GM12878 (cell line): ENCODE results near the gene POFUT2. TPM values are rescaled to one million over a fixed set of nuclear protein-coding genes. Genes with fewer than 3 reads are reported as not detected.

ENCODE experiments used
- ATAC-seq: fragments of 200-7000 bp; cut with Tn5 transposase; 3 replicates; pipeline ENCODE4 v1.9.1; 2020; ENCODE audit warnings: mild to moderate bottlenecking, moderate library complexity
- BruUV-seq: library from RNA; stranded (reverse); fragments of 400-500 nt; replicated peaks from 2 replicates; lab custom pipeline; 2021; lab: Mats Ljungman, UMichigan
- CTCF ChIA-PET: fragments of 300-600 bp; sonication (Branson Sonifier 250); formaldehyde crosslinking; extraction: SDS; loops from one replicate; lab custom pipeline; 2021; ENCODE audit warnings: inconsistent platforms; lab: Yijun Ruan, JAX
- POLR2A ChIA-PET: fragments of 350-600 bp; formaldehyde crosslinking; extraction: SDS; loops from one replicate; lab custom pipeline; 2021; ENCODE audit warnings: inconsistent platforms; lab: Charles Lee
- RAD21 ChIA-PET: fragments of 300-600 bp; sonication (Branson Sonifier 250); formaldehyde crosslinking; loops from one replicate; lab custom pipeline; 2023; ENCODE audit warnings: antibody characterized with exemption; ENCODE audit not compliant: unreplicated experiment; lab: Charles Lee
- SMC1A ChIA-PET: fragments of 300-600 bp; sonication (Branson Sonifier 250); formaldehyde crosslinking; loops from one replicate; lab custom pipeline; 2023; ENCODE audit not compliant: unreplicated experiment, uncharacterized antibody; lab: Charles Lee
- DNase-seq: peaks from one replicate; pipeline ENCODE4 v3.0.0-alpha.2; 2011; ENCODE audit warnings: low read depth, low spot score
- FAIRE-seq: peaks from 3 replicates; lab custom pipeline; 2011; peaks lifted over from hg19 to GRCh38; lab: Jason Lieb, UNC
- H2AFZ ChIP-seq: 2 replicates; pipeline ENCODE4 v1.6.0; 2011; ENCODE audit warnings: low read depth, low read length, control low read depth; ENCODE audit not compliant: control insufficient read depth
- H3K27ac ChIP-seq: 2 replicates; pipeline ENCODE4 v1.5.1; 2011; ENCODE audit warnings: control low read depth; ENCODE audit not compliant: control insufficient read depth, insufficient read depth
- H3K27me3 ChIP-seq, 2 experiments: replicated peaks in 1 of 2; 2 replicates each; pipeline versions ENCODE4 v1.6.0 to v1.6.1; 2011; ENCODE audit warnings: low read length in 1 of 2; ENCODE audit not compliant: control insufficient read depth in 2 of 2, insufficient read depth in 2 of 2
- H3K36me3 ChIP-seq, 2 experiments: 2 replicates each; pipeline ENCODE4 v1.5.1; 2011; ENCODE audit warnings: low read length in 1 of 2; ENCODE audit not compliant: control insufficient read depth in 2 of 2, insufficient read depth in 2 of 2
- H3K4me1 ChIP-seq: 2 replicates; pipeline ENCODE4 v1.6.1; 2011; ENCODE audit warnings: mild to moderate bottlenecking, low read length, moderate library complexity, mixed read lengths; ENCODE audit not compliant: control insufficient read depth, insufficient read depth
- H3K4me2 ChIP-seq: 2 replicates; pipeline ENCODE4 v1.6.0; 2011; ENCODE audit warnings: control low read depth; ENCODE audit not compliant: control insufficient read depth, insufficient read depth
- H3K4me3 ChIP-seq: fragments of 200-600 bp; sonication (generic); 2 replicates; pipeline ENCODE4 v1.5.1; 2016
- H3K79me2 ChIP-seq: 2 replicates; pipeline ENCODE4 v1.6.0; 2011; ENCODE audit warnings: low read length; ENCODE audit not compliant: control insufficient read depth, insufficient read depth
- H3K9ac ChIP-seq: 2 replicates; pipeline ENCODE4 v1.8.0; 2011; ENCODE audit warnings: low read length, control low read depth, mixed read lengths; ENCODE audit not compliant: control insufficient read depth, insufficient read depth
- H3K9me3 ChIP-seq: replicated peaks from 3 replicates; pipeline ENCODE4 v1.5.1; 2011; ENCODE audit warnings: mild to moderate bottlenecking, low read length; ENCODE audit not compliant: control insufficient read depth, insufficient read depth
- H4K20me1 ChIP-seq: 2 replicates; pipeline ENCODE4 v1.6.0; 2011; ENCODE audit not compliant: control insufficient read depth, insufficient read depth
- ATF2 ChIP-seq: IDR thresholded peaks from 2 replicates; pipeline ENCODE4 v1.6.1; 2012; ENCODE audit warnings: low read length, inconsistent platforms
- EED ChIP-seq: sonication (generic); IDR thresholded peaks from 2 replicates; pipeline ENCODE4 v1.6.1; 2016; ENCODE audit warnings: antibody characterized with exemption, low read depth
- EP300 ChIP-seq, 2 experiments: fragments of 150-350 bp in 1 of 2; IDR thresholded peaks; 2 replicates each; pipeline ENCODE4 v1.6.1; 2011 to 2012; ENCODE audit warnings: low read depth in 2 of 2, low read length in 2 of 2, borderline replicate concordance in 1 of 2, improper control_type of control experiment in 1 of 2, inconsistent platforms in 1 of 2; ENCODE audit not compliant: control insufficient read depth in 1 of 2
- IKZF2 ChIP-seq, 2 experiments: fragments of 450-650 bp; IDR thresholded peaks; 2 replicates each; pipeline ENCODE4 v1.6.1; 2017; ENCODE audit warnings: mild to moderate bottlenecking in 2 of 2, moderate library complexity in 2 of 2
- MTA2 ChIP-seq: fragments of 450-650 bp; IDR thresholded peaks from 2 replicates; pipeline ENCODE4 v1.6.1; 2016; ENCODE audit warnings: low read depth, mild to moderate bottlenecking, moderate library complexity
- MXI1 ChIP-seq: fragments of 150-350 bp; IDR thresholded peaks from 2 replicates; pipeline ENCODE4 v1.6.1; 2011; ENCODE audit warnings: low read depth, mild to moderate bottlenecking, inconsistent platforms, low read length, improper control_type of control experiment
- NBN ChIP-seq: fragments of 450-650 bp; IDR thresholded peaks from 2 replicates; pipeline ENCODE4 v1.6.1; 2016
- NR2F1 ChIP-seq: fragments of 450-650 bp; conservative IDR thresholded peaks from 2 replicates; pipeline ENCODE4 v1.6.1; 2017; ENCODE audit warnings: mild to moderate bottlenecking
- POLR2AphosphoS2 ChIP-seq: IDR thresholded peaks from 2 replicates; pipeline ENCODE4 v1.6.1; 2011; ENCODE audit warnings: low read depth, mild to moderate bottlenecking, low read length, improper control_type of control experiment, moderate library complexity
- RBBP5 ChIP-seq: fragments of 200-600 bp; sonication (generic); conservative IDR thresholded peaks from 2 replicates; pipeline ENCODE4 v1.6.1; 2016
- SMAD1 ChIP-seq: fragments of 450-650 bp; IDR thresholded peaks from 2 replicates; pipeline ENCODE4 v1.6.1; 2018; ENCODE audit warnings: mild to moderate bottlenecking, low read depth; ENCODE audit not compliant: partially characterized antibody
- TCF3 ChIP-seq: IDR thresholded peaks from 2 replicates; pipeline ENCODE4 v1.6.1; 2012; ENCODE audit warnings: low read depth, mild to moderate bottlenecking, low read length, borderline replicate concordance; ENCODE audit not compliant: insufficient read depth
- USF2 ChIP-seq: IDR thresholded peaks from 2 replicates; pipeline ENCODE4 v1.6.1; 2011; ENCODE audit warnings: low read depth, low read length, improper control_type of control experiment, borderline replicate concordance
- YBX1 ChIP-seq: fragments of 450-650 bp; IDR thresholded peaks from 2 replicates; pipeline ENCODE4 v1.6.1; 2016; ENCODE audit warnings: antibody characterized with exemption
- ZNF207 ChIP-seq: fragments of 450-650 bp; IDR thresholded peaks from 2 replicates; pipeline ENCODE4 v1.6.1; 2014; ENCODE audit warnings: antibody characterized with exemption, mild to moderate bottlenecking, borderline replicate concordance
- ZZZ3 ChIP-seq: IDR thresholded peaks from 2 replicates; pipeline ENCODE4 v1.6.1; 2011; ENCODE audit warnings: low read depth; ENCODE audit not compliant: control insufficient read depth, insufficient read length
- WGBS: methylation state at CpG from one replicate; pipeline ENCODE4 v1.1.6; 2016; ENCODE audit warnings: low lambda C conversion rate; ENCODE audit not compliant: insufficient replicate concordance, insufficient coverage; ENCODE audit errors: missing lambda C conversion rate; 5-methylcytosine and 5-hydroxymethylcytosine counted together
- in situ Hi-C: fragments of 300-500 bp; cut with MboI; formaldehyde crosslinking; loops from 9 replicates; pipeline ENCODE4 v1.14.3; 2018; ENCODE audit warnings: mixed read lengths
- intact Hi-C: fragments of 100-400 bp; cut with micrococcal nuclease; formaldehyde crosslinking; loops from one replicate; pipeline ENCODE4 v1.14.2; 2022; ENCODE audit not compliant: unreplicated experiment
- polyA plus RNA-seq, 11 experiments: library from polyadenylated mRNA; depleted of rRNA in 4 of 11; unstranded in 6 of 11; stranded (reverse) in 5 of 11; fragments of >200 nt; fragmentation: Nextera tagmentation in 4 of 11; fragmentation: Illumina TruSeq in 1 of 11; extraction: Ambion mirVana in 4 of 11; extraction: Trizol in 1 of 11; gene quantifications; 1 replicate in 1 of 11; 2 replicates in 10 of 11; pipeline versions ENCODE4 v1.2.1 to v1.2.3, GENCODE V29; 2011 to 2016; ENCODE audit warnings: inconsistent platforms in 2 of 11, missing spikeins in 2 of 11, low read depth in 1 of 11
- total RNA-seq, 4 experiments: library from RNA; depleted of rRNA in 3 of 4; stranded (reverse); fragments of >200 nt in 3 of 4; fragmentation: Illumina TruSeq in 1 of 4; extraction: Trizol in 1 of 4; gene quantifications; 2 replicates each; pipeline versions ENCODE4 v1.2.1 to v1.2.3, GENCODE V29; 2013 to 2021
- TF ChIP-seq, protein P1 (sequence below): fragments of 450-650 bp; IDR thresholded peaks from 2 replicates; pipeline ENCODE4 v1.6.1; 2018; ENCODE audit warnings: borderline replicate concordance, mild to moderate bottlenecking; ENCODE audit not compliant: partially characterized antibody

The POFUT2 gene
- total and polyA plus RNA-seq, 10 of the 15 experiments (the other 5 are each of a cell fraction or from before 2014, with no cell fraction given), result 1.2 to 15.1 (median 6.8) TPM

DNA sequence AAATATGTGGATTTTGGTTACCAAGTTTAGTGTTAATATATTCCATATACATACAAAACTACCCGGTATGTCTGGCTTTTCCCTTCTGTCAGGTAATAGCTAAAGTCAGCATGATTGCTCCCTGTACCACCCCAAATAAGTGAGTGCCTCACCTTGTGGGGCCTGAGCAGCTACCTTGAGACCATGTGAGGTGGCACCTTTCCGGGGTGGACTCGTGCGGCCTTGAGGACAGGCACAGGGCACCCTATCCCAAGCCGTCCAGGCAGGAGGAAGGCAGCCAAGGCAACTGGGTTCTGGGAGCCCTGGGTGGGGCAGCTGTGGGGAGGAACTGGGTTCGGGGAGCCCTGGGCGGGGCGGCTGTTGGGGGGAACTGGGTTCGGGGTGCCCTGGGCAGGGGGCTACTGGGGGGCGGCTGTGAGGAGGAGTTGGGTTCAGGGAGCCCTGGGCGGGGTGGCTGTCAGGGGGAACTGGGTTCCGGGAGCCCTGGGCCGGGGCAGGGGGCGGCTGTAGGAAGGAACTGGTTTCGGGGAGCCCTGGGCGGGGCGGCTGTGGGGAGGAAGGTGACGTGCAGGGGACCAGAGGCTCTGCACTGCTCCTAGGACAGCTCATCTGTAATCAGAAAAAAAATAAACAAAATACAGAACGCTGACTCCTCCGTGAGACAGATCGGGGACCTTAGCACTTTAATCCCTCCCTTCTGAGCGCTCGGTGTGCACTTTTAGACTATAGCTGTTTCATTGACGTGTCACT lies 63.3 kb downstream of the POFUT2 start (continued):
- TF ChIP-seq ZZZ3, result no peak
- TF ChIP-seq NR2F1, result no peak

- Histone ChIP-seq H3K9me3 (peaks cover under 1% of the 10 kb centered on the region; the same call in 1 of the 3 replicates), H4K20me1 (0 out of 2 replicates have a peak, but pooled peaks cover 3% of the 10 kb centered on the region), H3K4me3 (no peak overlapping the region), H3K4me2 (no peak overlapping the region), H3K27me3 (no peaks in the 10 kb centered on the region), H3K4me1 (no peaks in the 10 kb centered on the region), H3K9ac (no peak overlapping the region), H3K36me3 (no peaks in the 10 kb centered on the region), H2AFZ (no peak overlapping the region), H3K27ac (no peak overlapping the region), H3K79me2 (no peaks in the 10 kb centered on the region)
- in situ Hi-C loops, result no loop called here
- ATAC-seq (no peak), DNase-seq (no peak), FAIRE-seq (no peak)
- no TSS peak for BruUV-seq
- intact Hi-C loops, result no loop called here
- RAD21 ChIA-PET, result no interaction called here
- CTCF ChIA-PET, result no interaction called here
- 57% methylated on average over 35 of the region's 36 CpGs for WGBS
- POLR2A ChIA-PET, result no interaction called here
- SMC1A ChIA-PET, result no interaction called here
- TF ChIP-seq EED (no peak), EP300 (IDR thresholded peaks at IDR 0.05; ENCODE audit: borderline replicate concordance in 1 of 2, control insufficient read depth in 1 of 2, low read depth in 2 of 2, low read length in 2 of 2) (no peak), ATF2 (no peak), YBX1 (no peak), IKZF2 (IDR thresholded peaks at IDR 0.05) (no peak), TCF3 (no peak), MTA2 (no peak), RBBP5 (no peak), USF2 (no peak), SMAD1 (no peak), POLR2AphosphoS2 (no peak), MXI1 (no peak), ZNF207 (no peak), NBN (no peak)
- TF ChIP-seq, protein P1, sequence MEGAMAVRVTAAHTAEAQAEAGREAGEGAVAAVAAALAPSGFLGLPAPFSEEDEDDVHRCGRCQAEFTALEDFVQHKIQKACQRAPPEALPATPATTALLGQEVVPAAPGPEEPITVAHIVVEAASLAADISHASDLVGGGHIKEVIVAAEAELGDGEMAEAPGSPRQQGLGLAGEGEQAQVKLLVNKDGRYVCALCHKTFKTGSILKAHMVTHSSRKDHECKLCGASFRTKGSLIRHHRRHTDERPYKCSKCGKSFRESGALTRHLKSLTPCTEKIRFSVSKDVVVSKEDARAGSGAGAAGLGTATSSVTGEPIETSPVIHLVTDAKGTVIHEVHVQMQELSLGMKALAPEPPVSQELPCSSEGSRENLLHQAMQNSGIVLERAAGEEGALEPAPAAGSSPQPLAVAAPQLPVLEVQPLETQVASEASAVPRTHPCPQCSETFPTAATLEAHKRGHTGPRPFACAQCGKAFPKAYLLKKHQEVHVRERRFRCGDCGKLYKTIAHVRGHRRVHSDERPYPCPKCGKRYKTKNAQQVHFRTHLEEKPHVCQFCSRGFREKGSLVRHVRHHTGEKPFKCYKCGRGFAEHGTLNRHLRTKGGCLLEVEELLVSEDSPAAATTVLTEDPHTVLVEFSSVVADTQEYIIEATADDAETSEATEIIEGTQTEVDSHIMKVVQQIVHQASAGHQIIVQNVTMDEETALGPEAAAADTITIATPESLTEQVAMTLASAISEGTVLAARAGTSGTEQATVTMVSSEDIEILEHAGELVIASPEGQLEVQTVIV, result no peak
These were observed 64.2 kb downstream of the POFUT2 start for GRCh38 chr21:45223236-45224185.
